ENCODE data around the gene CLEC7A.

The CLEC7A gene

GRCh38 chr12:10094646-10095395 is 35.2 kb downstream of the CLEC7A start:
- DNase-seq (ENCODE audit: low read depth in 2 of 2): no peak

DNA sequence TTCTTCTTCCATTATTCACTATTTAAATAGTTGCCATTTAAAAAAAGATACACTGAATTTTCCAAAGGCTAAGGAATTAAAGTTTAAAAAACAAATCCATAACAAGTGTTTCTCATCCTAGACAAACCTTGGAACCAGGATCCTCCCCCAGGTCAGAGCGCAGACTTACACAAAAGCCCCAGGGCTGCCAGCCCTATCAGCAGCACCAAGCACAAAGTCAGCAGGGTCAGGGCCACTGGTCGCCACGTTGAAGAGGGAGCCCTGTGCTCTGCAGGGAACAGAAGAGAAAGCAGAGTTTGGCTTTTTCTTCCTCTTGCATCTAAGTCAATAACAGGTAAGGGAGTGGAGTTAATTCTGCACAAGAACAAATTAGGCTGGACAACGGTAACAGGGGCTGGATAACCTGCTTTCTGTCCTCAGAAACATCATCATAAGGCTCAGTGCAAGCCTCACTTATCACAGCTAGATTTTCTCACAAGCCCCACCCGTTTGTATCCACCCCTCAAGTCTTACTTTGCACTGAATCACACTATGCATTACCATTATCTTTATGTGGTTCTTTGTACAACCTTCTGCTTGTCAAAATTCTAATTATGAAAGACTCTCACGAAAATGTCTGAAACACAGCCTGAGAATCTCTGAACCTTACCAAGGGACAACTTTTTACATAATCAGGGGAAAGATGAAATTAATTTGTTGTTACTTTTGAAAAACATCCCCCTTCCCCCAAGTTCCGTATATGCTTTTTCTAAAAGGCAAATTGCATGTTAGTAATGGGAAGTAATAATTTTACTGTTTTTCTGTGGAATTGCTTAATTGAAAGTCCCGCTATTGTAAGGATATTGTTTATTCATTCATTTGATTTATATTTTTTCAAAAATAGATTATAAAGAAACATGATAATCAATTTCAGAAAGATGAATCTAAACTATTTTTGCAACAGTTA is 40.8 kb downstream of the CLEC7A start:
- no peak for DNase-seq (ENCODE audit: low read depth in 2 of 2)

DNA sequence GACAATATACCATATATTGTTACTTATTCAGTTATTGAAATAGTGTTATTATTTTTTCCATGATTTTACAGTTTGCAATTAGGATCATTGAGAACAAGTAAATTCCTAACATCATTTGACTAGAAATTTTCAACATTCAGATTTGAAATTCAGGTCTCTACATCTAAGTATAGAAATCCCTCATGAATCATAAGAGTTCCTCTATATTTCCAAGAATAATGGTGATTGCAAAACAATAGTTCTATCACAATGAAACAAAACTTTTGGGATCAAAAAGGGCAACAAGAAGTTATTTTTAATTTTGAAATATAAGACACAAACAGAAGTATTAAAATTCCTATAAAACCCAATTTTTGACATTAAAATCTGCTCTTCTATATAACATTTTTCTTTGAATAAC is 42.0 kb downstream of the CLEC7A start:
- no peak for DNase-seq (ENCODE audit: low read depth in 2 of 2)

- no peak for DNase-seq (ENCODE audit: low read depth in 2 of 2)
These were observed 43.6 kb downstream of the CLEC7A start for GRCh38 chr12:10086387-10086786.

DNA sequence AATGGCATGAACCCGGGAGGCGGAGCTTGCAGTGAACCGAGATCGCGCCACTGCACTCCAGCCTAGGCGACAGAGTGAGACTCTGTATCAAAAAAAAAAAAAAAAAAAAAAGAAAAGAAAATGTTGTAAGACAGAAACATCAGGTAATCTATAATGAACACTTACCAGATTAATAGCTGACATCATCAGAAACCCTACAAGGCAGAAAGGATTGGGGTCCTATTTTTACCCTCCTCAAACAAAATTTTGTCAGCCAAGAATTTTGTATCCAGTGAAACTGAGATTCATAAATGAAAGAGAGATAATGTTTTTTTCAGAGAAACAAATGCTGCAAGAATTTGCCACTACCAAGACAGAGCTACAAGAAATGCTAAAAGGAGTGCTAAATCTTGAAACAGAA is 45.3 kb downstream of the CLEC7A start:
- no peak for DNase-seq (ENCODE audit: low read depth in 2 of 2)

GRCh38 chr12:10082117-10082874 is 47.7 kb downstream of the CLEC7A start:
- no peak for DNase-seq (ENCODE audit: low read depth in 2 of 2)

DNA sequence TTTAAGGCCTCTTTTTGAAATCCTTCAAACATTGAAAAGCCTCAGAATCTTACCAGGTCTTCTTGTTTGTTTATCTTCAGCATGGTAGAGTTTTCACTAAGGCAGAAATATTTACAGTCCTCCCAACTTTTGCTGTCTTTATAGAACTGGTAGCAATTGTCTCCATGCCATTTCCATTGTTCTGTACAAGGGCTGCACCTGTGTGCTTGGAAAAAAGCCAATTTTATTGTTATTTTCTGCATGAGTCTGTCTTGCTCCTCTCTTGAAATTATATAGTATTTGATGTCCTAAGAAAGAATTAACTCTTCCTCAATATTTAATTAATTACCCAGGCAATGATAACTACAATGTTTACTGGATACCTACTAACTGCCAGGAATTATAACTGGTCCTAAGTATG is 54.5 kb downstream of the CLEC7A start:
- DNase-seq (ENCODE audit: low read depth in 2 of 2): no peak

DNA sequence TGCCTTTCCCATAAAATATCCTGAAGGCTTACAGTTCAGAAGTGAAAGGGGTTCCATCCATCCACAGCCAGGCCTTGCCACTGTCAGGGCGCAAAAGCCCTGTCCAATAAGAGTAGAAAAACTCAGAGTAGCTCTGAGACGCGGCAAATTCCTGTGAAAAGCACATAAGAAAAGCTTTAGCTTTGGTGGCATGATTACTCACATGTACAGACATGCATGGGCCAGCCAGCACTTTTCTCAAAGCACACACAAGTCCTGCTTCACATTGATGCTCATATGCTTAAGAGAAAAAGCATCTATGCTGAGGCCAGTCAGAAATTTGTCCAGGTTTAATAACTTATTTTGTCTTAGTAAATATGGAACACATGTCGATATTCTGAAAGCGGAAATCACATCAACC is 56.7 kb downstream of the CLEC7A start:
- no peak for DNase-seq (ENCODE audit: low read depth in 2 of 2)

DNA sequence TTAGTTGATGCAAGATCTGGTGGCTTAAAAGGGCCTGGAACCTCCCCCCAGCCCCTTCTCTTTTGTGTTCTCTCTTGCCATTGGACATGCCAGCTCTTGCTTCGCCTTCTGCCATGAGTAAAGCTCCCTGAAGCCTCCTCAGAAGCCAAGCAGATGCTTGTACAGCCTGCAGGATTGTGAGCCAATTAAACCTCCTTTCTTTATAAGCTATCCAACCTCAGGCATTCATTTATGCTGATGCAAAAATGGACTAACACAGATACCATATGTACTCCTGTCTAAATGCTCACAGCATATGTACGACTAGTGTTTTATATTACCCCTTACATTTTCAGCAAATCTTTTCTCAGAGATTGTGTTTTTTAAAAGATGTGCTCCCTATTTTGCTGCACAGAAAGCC is 57.9 kb downstream of the CLEC7A start:
- DNase-seq (ENCODE audit: low read depth in 2 of 2): no peak

DNA sequence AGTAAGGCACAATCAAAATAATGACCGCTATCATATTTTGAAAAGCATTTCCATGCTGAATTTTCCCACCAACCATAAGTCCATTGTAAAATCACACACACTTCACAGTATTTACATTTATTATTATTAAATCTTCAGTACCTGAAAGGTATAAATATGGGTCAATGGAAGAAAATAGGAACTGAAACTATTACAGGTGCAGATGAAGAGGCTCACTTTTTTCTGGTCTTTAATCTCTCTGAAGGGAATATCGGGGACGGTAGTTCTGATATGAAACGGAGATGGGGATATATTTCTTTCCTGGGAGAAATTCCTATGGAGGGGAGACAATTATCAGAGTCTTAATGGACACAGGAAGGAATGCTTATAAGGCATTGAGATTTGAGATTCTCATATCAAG is 59.6 kb downstream of the CLEC7A start:
- no peak for DNase-seq (ENCODE audit: low read depth in 2 of 2)

DNA sequence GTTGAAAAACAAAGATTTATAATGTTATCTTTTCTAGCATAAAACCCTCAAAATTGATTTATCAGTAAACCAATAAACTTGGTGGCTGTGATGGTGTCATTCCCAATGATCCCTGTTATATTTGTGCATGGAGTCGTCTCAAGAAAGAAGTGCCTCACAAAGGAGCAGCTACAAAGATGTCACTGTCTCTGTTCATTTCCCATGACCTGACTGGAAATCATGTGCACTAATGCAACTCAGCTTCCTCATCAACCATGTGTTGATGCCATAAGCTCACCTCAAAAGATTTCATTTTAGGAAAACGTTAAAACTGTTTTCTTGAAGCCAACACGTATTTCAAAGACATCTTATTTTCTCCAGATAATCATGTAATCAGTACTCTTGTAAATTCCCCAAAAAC is 60.0 kb downstream of the CLEC7A start:
- DNase-seq (ENCODE audit: low read depth in 2 of 2): no peak

GRCh38 chr12:10069099-10069498 is 60.9 kb downstream of the CLEC7A start:
- no peak for DNase-seq (ENCODE audit: low read depth in 2 of 2)

DNA sequence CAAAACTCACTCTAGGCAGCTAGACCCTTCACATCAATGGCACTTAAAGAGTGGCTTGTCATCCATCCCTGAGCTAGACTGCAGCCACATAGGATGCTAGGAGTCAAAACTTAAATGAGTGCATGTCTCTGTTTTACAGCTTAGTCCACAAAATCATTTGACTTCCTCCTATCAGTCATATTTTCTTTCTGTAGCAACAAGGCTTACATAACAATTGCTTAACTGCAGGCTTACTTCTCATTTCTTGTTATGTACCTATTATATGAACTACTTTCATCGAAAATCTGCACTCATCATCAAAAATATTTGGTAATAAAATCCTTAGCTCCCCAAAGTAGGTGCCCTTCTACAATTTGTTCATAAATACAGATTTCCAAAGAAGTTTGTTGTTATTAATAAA is 61.4 kb downstream of the CLEC7A start:
- no peak for DNase-seq (ENCODE audit: low read depth in 2 of 2)

GRCh38 chr12:10067942-10068341 is 62.1 kb downstream of the CLEC7A start:
- no peak for DNase-seq (ENCODE audit: low read depth in 2 of 2)

DNA sequence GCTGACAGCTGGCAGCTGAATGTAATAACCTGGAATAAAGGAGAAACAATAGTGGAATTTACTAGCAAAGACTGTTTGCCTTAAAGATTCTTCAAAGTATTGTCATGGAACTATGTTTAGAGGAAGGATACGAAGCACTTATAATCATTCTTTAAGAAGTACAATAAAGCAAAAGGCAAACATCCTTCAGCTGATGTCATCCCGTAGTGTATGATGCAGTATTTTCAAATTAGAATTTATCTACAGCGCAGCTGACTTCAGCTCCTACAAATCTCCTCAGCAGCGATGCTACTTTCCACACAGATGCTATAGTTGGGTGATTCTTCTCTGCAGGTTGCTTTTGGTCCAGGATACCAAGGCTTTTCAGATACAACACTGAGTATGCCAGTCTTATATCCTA is 62.7 kb downstream of the CLEC7A start:
- no peak for DNase-seq (ENCODE audit: low read depth in 2 of 2)
